Measurements from ENCODE around the gene PTHLH.

Gene PTHLH

GRCh38 chr12:27972721-27973120 lies at the start of gene PTHLH:
Gene PTHLH (minus strand): TSS chr12:27972733. CDS start chr12:27969494, 3,239 bp downstream.
- Mint-ChIP-seq H3K27ac (ENCODE audit: low read depth) (no peak within 1 kb of the TSS), H3K4me1 (peaks cover 9% of the 10 kb centered on the region), H3K4me3 (peak within 1 kb of the TSS; percentile 64), H3K36me3 (ENCODE audit: insufficient read depth) (no peaks in the 10 kb centered on the region), H3K9me3 (no peaks in the 10 kb centered on the region), H3K27me3 (peaks cover 98% of the 10 kb centered on the region)
- no peak for DNase-seq (ENCODE audit: low spot score in 2 of 2)
- no peak for ATAC-seq (replicated peaks; ENCODE audit: extremely low read depth, poor library complexity, severe bottlenecking)

GRCh38 chr12:28021704-28022103 lies 49.2 kb upstream of the PTHLH start:
- no peak for ATAC-seq (replicated peaks; ENCODE audit: extremely low read depth, poor library complexity, severe bottlenecking)
- Mint-ChIP-seq H3K4me3 (no peak overlapping the region), H3K9me3 (no peaks in the 10 kb centered on the region), H3K36me3 (ENCODE audit: insufficient read depth) (no peaks in the 10 kb centered on the region), H3K27ac (ENCODE audit: low read depth) (no peak overlapping the region), H3K27me3 (peaks cover 37% of the 10 kb centered on the region), H3K4me1 (no peaks in the 10 kb centered on the region)
- no peak for DNase-seq (ENCODE audit: low spot score in 2 of 2)

DNA sequence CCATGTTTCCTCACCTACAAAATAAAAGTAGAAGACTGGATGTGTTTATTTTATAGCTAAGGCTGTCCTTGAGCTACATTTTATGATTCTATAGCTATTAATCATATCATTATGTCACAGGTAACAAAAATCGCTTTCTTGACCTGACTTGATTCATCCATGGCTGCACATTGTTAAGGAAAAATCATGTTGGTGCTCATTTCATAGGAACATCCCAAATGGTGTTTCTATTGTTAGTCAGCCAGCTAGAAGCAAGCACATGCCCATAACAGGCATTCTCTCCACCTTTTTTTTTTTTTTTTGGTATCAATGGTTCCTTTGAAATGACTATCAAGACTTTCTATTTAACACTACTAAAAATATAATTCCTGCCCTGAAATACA lies 45.3 kb upstream of the PTHLH start:
- Mint-ChIP-seq H3K4me3 (no peak overlapping the region), H3K27me3 (peaks cover 12% of the 10 kb centered on the region), H3K27ac (ENCODE audit: low read depth) (no peak overlapping the region), H3K4me1 (no peaks in the 10 kb centered on the region), H3K36me3 (ENCODE audit: insufficient read depth) (no peaks in the 10 kb centered on the region), H3K9me3 (no peaks in the 10 kb centered on the region)
- DNase-seq (ENCODE audit: low spot score in 2 of 2) (no peak), ATAC-seq (replicated peaks; ENCODE audit: extremely low read depth, poor library complexity, severe bottlenecking) (no peak)

- H3K4me3 Mint-ChIP-seq, result no peak overlapping the region
- DNase-seq (ENCODE audit: low spot score in 2 of 2), result no peak
- no peaks in the 10 kb centered on the region for H3K9me3 Mint-ChIP-seq
- no peaks in the 10 kb centered on the region for H3K4me1 Mint-ChIP-seq
- H3K27me3 Mint-ChIP-seq, result peaks cover 7% of the 10 kb centered on the region
- H3K27ac Mint-ChIP-seq (ENCODE audit: low read depth), result no peak overlapping the region
- no peaks in the 10 kb centered on the region for H3K36me3 Mint-ChIP-seq (ENCODE audit: insufficient read depth)
- ATAC-seq (replicated peaks; ENCODE audit: extremely low read depth, poor library complexity, severe bottlenecking), result no peak
These were observed 44.8 kb upstream of the PTHLH start for GRCh38 chr12:28017126-28017872.

- Mint-ChIP-seq H3K4me3 (no peak overlapping the region), H3K36me3 (ENCODE audit: insufficient read depth) (no peaks in the 10 kb centered on the region), H3K27ac (ENCODE audit: low read depth) (no peak overlapping the region), H3K9me3 (no peaks in the 10 kb centered on the region), H3K4me1 (no peaks in the 10 kb centered on the region), H3K27me3 (no peaks in the 10 kb centered on the region)
- ATAC-seq (replicated peaks; ENCODE audit: extremely low read depth, poor library complexity, severe bottlenecking), result no peak
- DNase-seq (ENCODE audit: low spot score in 2 of 2), result no peak
These were observed 42.6 kb upstream of the PTHLH start for GRCh38 chr12:28015165-28015564.

DNA sequence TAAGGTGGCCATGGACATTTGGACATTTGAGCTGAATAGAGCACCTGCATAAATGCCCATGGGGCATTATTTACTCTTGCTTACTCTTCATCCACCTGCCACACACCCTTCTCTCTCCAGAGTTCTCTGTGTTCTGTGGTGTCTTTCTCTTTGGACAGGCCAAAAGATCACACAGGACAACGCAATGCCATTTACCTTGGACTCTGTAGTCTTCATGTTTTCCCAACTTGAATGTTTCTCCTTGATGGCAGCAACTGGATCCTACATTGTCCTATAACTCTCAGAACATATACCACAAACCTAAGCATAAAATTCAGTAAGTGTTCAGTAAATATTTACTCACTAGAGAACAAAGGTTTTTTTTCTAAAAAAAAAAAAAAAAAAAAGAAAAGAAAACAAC lies 41.7 kb upstream of the PTHLH start:
- no peak for ATAC-seq (replicated peaks; ENCODE audit: extremely low read depth, poor library complexity, severe bottlenecking)

GRCh38 chr12:28012333-28012918 lies 39.9 kb upstream of the PTHLH start:
- H3K4me1 Mint-ChIP-seq, result no peaks in the 10 kb centered on the region
- H3K4me3 Mint-ChIP-seq, result no peak overlapping the region
- H3K27me3 Mint-ChIP-seq, result peaks cover 10% of the 10 kb centered on the region
- H3K36me3 Mint-ChIP-seq (ENCODE audit: insufficient read depth), result no peaks in the 10 kb centered on the region
- H3K9me3 Mint-ChIP-seq, result peaks cover 5% of the 10 kb centered on the region
- DNase-seq (ENCODE audit: low spot score in 2 of 2) (no peak), ATAC-seq (replicated peaks; ENCODE audit: extremely low read depth, poor library complexity, severe bottlenecking) (no peak)
- H3K27ac Mint-ChIP-seq (ENCODE audit: low read depth), result no peak overlapping the region

More for the DNA sequence above, 41.7 kb upstream of the PTHLH start:
- peaks cover 4% of the 10 kb centered on the region for H3K27me3 Mint-ChIP-seq
- no peaks in the 10 kb centered on the region for H3K4me1 Mint-ChIP-seq
- no peak overlapping the region for H3K4me3 Mint-ChIP-seq
- H3K36me3 Mint-ChIP-seq (ENCODE audit: insufficient read depth), result no peaks in the 10 kb centered on the region
- DNase-seq (ENCODE audit: low spot score in 2 of 2), result no peak
- no peak overlapping the region for H3K27ac Mint-ChIP-seq (ENCODE audit: low read depth)
- H3K9me3 Mint-ChIP-seq, result peaks cover under 1% of the 10 kb centered on the region

DNA sequence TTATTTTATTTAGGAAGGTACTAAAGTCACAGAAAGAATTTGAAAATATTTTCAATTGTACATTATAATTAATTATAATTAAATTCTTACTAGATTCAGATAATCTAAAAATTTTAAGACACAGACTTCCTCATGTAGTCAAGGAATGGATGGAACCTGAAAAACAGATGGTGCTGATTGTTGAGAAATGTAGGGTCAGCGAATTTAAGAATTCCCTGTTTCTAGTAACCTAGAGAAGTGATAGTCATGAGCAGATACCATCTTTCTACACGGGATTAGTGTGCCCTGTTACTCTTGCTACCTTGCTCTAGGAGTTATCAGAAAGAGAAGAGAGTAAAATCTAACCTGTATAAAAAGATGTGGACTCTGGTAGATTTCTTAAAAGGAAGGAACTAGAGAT lies 37.5 kb upstream of the PTHLH start:
- Mint-ChIP-seq H3K27ac (ENCODE audit: low read depth) (no peak overlapping the region), H3K36me3 (ENCODE audit: insufficient read depth) (no peaks in the 10 kb centered on the region), H3K4me1 (no peaks in the 10 kb centered on the region), H3K27me3 (peaks cover 10% of the 10 kb centered on the region), H3K9me3 (peaks cover 5% of the 10 kb centered on the region), H3K4me3 (no peak overlapping the region)
- ATAC-seq (replicated peaks; ENCODE audit: extremely low read depth, poor library complexity, severe bottlenecking), result no peak
- DNase-seq (ENCODE audit: low spot score in 2 of 2), result no peak

- Mint-ChIP-seq H3K4me3 (no peak overlapping the region), H3K36me3 (ENCODE audit: insufficient read depth) (no peaks in the 10 kb centered on the region), H3K9me3 (no peaks in the 10 kb centered on the region), H3K27me3 (no peaks in the 10 kb centered on the region), H3K27ac (ENCODE audit: low read depth) (no peak overlapping the region), H3K4me1 (no peaks in the 10 kb centered on the region)
- ATAC-seq (replicated peaks; ENCODE audit: extremely low read depth, poor library complexity, severe bottlenecking), result no peak
- no peak for DNase-seq (ENCODE audit: low spot score in 2 of 2)
These were observed 27.4 kb upstream of the PTHLH start for GRCh38 chr12:27999970-28000369.

DNA sequence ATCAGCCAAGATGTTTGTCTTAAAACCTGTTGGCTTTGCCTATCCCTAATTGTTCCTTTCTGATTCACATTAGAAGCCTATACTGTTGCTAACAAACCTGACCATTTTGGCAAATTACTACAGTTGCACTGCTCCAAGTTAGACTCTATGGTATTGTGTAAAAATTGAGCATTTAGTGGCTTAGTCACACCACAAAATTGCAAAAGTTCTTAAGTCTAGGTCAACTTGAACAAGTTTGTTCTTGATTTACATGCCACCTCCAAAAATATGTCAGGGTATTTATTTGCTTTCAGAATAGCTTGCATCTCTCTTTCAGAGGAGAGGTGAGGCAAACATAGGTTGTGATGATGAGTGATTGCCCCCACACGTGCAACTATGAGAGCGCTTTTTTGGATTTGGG lies 27.0 kb upstream of the PTHLH start:
- no peak for DNase-seq (ENCODE audit: low spot score in 2 of 2)
- no peak for ATAC-seq (replicated peaks; ENCODE audit: extremely low read depth, poor library complexity, severe bottlenecking)
- H3K27ac Mint-ChIP-seq (ENCODE audit: low read depth), result no peak overlapping the region

DNA sequence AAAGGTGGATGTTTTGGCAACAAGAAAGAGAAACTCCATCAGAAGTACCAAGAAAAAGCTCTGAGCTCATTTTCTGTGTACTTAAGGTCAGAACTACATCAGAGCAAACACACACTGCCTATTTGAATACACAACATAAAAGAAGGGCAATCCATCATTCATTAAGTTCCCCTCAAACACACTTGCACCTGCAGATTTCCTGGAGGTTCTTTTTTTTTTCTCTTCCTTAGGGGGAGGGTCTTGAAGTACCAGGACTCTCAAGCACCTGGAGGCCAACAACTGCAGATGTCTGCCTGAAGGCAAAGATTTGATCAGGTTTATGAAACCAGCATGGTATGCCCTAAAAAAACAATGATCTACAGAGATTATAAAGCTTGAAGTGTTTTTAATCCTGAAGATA lies 26.1 kb upstream of the PTHLH start:
- no peaks in the 10 kb centered on the region for H3K27me3 Mint-ChIP-seq
- ATAC-seq (replicated peaks; ENCODE audit: extremely low read depth, poor library complexity, severe bottlenecking) (no peak), DNase-seq (ENCODE audit: low spot score in 2 of 2) (no peak)
- no peaks in the 10 kb centered on the region for H3K9me3 Mint-ChIP-seq
- H3K4me3 Mint-ChIP-seq, result no peak overlapping the region
- no peaks in the 10 kb centered on the region for H3K36me3 Mint-ChIP-seq (ENCODE audit: insufficient read depth)
- no peak overlapping the region for H3K27ac Mint-ChIP-seq (ENCODE audit: low read depth)
- H3K4me1 Mint-ChIP-seq, result no peaks in the 10 kb centered on the region

More for the DNA sequence above, 27.0 kb upstream of the PTHLH start:
- Mint-ChIP-seq H3K27me3 (no peaks in the 10 kb centered on the region), H3K4me3 (no peak overlapping the region), H3K9me3 (no peaks in the 10 kb centered on the region), H3K36me3 (ENCODE audit: insufficient read depth) (no peaks in the 10 kb centered on the region), H3K4me1 (no peaks in the 10 kb centered on the region)

- H3K36me3 Mint-ChIP-seq (ENCODE audit: insufficient read depth), result no peaks in the 10 kb centered on the region
- no peak overlapping the region for H3K4me3 Mint-ChIP-seq
- no peak for DNase-seq (ENCODE audit: low spot score in 2 of 2)
- no peak overlapping the region for H3K27ac Mint-ChIP-seq (ENCODE audit: low read depth)
- no peaks in the 10 kb centered on the region for H3K4me1 Mint-ChIP-seq
- no peak for ATAC-seq (replicated peaks; ENCODE audit: extremely low read depth, poor library complexity, severe bottlenecking)
- H3K27me3 Mint-ChIP-seq, result no peaks in the 10 kb centered on the region
- H3K9me3 Mint-ChIP-seq, result no peaks in the 10 kb centered on the region
These were observed 25.6 kb upstream of the PTHLH start for GRCh38 chr12:27998170-27998569.

- Mint-ChIP-seq H3K4me1 (no peaks in the 10 kb centered on the region), H3K4me3 (no peak overlapping the region), H3K27me3 (no peaks in the 10 kb centered on the region), H3K27ac (ENCODE audit: low read depth) (no peak overlapping the region), H3K36me3 (ENCODE audit: insufficient read depth) (no peaks in the 10 kb centered on the region), H3K9me3 (no peaks in the 10 kb centered on the region)
- no peak for DNase-seq (ENCODE audit: low spot score in 2 of 2)
- no peak for ATAC-seq (replicated peaks; ENCODE audit: extremely low read depth, poor library complexity, severe bottlenecking)
These were observed 24.2 kb upstream of the PTHLH start for GRCh38 chr12:27996761-27997160.
